Keratinocyte (primary cell): ENCODE measurements around the gene ATG4D.
"Not testable (repeated sequence)": the region's sequence is repeated elsewhere in the genome, so short reads cannot be mapped to it uniquely, and the experiment has no call there.

ENCODE experiments used
- EZH2 ChIP-seq: IDR thresholded peaks from one replicate; pipeline ENCODE4 v1.6.1; 2012; ENCODE audit warnings: inconsistent platforms, mild to moderate bottlenecking, low read length, moderate library complexity
- TF ChIP-seq, protein P1 (sequence below), 3 experiments: IDR thresholded peaks in 1 of 3; conservative IDR thresholded peaks in 1 of 3; optimal IDR thresholded peaks in 1 of 3; 2 replicates in 2 of 3; 3 replicates in 1 of 3; pipeline versions ENCODE3 to v1.5.1; 2011; ENCODE audit warnings: low read length in 3 of 3, mild to moderate bottlenecking in 3 of 3, moderate library complexity in 2 of 3, control low read depth in 1 of 3, inconsistent platforms in 1 of 3; ENCODE audit not compliant: insufficient read depth in 2 of 3; ENCODE audit errors: extremely low read depth in 1 of 3

- TF ChIP-seq, protein P1, sequence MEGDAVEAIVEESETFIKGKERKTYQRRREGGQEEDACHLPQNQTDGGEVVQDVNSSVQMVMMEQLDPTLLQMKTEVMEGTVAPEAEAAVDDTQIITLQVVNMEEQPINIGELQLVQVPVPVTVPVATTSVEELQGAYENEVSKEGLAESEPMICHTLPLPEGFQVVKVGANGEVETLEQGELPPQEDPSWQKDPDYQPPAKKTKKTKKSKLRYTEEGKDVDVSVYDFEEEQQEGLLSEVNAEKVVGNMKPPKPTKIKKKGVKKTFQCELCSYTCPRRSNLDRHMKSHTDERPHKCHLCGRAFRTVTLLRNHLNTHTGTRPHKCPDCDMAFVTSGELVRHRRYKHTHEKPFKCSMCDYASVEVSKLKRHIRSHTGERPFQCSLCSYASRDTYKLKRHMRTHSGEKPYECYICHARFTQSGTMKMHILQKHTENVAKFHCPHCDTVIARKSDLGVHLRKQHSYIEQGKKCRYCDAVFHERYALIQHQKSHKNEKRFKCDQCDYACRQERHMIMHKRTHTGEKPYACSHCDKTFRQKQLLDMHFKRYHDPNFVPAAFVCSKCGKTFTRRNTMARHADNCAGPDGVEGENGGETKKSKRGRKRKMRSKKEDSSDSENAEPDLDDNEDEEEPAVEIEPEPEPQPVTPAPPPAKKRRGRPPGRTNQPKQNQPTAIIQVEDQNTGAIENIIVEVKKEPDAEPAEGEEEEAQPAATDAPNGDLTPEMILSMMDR (optimal IDR thresholded peaks at IDR 0.05 in 1 of 3, IDR thresholded peaks at IDR 0.05 in 1 of 3, conservative IDR thresholded peaks at IDR 0.05 in 1 of 3; ENCODE audit: extremely low read depth in 1 of 3, insufficient read depth in 2 of 3, low read length in 3 of 3) = not testable (repeated sequence)
- not testable (repeated sequence) for TF ChIP-seq EZH2
Observed at GRCh38 chr19:10573793-10574192, 30.1 kb downstream of the ATG4D start.
